Thymus (tissue), 11 donors: ENCODE results near the gene SH3RF3. TPM values are rescaled to one million over a fixed set of nuclear protein-coding genes. Genes with fewer than 3 reads are reported as not detected.
"Not testable (repeated sequence)": the region's sequence is repeated elsewhere in the genome, so short reads cannot be mapped to it uniquely, and the experiment has no call there.

Source experiments
- DNase-seq, 9 donors: peaks; one replicate each; pipeline ENCODE4 v3.0.0-alpha.2; 2013; ENCODE audit warnings: low spot score in 9 of 9, low read depth in 6 of 9, missing footprints in 1 of 9
- H3K27ac ChIP-seq, 2 donors: one replicate each; pipeline ENCODE4 v1.5.1; 2013; ENCODE audit warnings: control low read depth in 1 of 2, low read depth in 1 of 2, low read length in 1 of 2, mild to moderate bottlenecking in 1 of 2, moderate library complexity in 1 of 2
- H3K27me3 ChIP-seq, 2 donors: one replicate each; pipeline ENCODE4 v1.5.1; 2013; ENCODE audit warnings: low read length in 1 of 2; ENCODE audit not compliant: control insufficient read depth in 2 of 2, insufficient read depth in 1 of 2
- H3K36me3 ChIP-seq, 2 donors: one replicate each; pipeline ENCODE4 v1.5.1; 2013; ENCODE audit warnings: low read length in 1 of 2, mild to moderate bottlenecking in 1 of 2, moderate library complexity in 1 of 2; ENCODE audit not compliant: control insufficient read depth in 2 of 2, insufficient read depth in 2 of 2
- H3K4me1 ChIP-seq, 2 donors: one replicate each; pipeline ENCODE4 v1.5.1; 2013; ENCODE audit warnings: low read length in 2 of 2; ENCODE audit not compliant: control insufficient read depth in 2 of 2, insufficient read depth in 2 of 2
- H3K4me3 ChIP-seq, 2 donors: one replicate each; pipeline ENCODE4 v1.5.1; 2013; ENCODE audit warnings: low read length in 2 of 2, control low read depth in 1 of 2, mild to moderate bottlenecking in 1 of 2
- H3K9me3 ChIP-seq, 2 donors: one replicate each; pipeline ENCODE4 v1.5.1; 2013; ENCODE audit warnings: low read length in 1 of 2, mild to moderate bottlenecking in 1 of 2; ENCODE audit not compliant: control insufficient read depth in 2 of 2, insufficient read depth in 1 of 2
- whole genome bisulfite sequencing: extraction: QIAGEN DNeasy Blood & Tissue Kit; methylation state at CpG from one replicate; pipeline ENCODE4 v1.1.7; 2013; 5-methylcytosine and 5-hydroxymethylcytosine counted together
- polyA plus RNA-seq: library from polyadenylated mRNA; stranded (reverse); fragments of 200-250 nt; gene quantifications from one replicate; pipeline ENCODE4 v1.2.3, GENCODE V29; 2013
- total RNA-seq: library from RNA; stranded (reverse); fragments of 120-200 nt; gene quantifications from one replicate; pipeline ENCODE4 v1.2.4, GENCODE V29; 2013
- donor health status: healthy.

SH3RF3 gene
- total and polyA plus RNA-seq, 2 donors = 3.2 to 8.2 TPM

DNA sequence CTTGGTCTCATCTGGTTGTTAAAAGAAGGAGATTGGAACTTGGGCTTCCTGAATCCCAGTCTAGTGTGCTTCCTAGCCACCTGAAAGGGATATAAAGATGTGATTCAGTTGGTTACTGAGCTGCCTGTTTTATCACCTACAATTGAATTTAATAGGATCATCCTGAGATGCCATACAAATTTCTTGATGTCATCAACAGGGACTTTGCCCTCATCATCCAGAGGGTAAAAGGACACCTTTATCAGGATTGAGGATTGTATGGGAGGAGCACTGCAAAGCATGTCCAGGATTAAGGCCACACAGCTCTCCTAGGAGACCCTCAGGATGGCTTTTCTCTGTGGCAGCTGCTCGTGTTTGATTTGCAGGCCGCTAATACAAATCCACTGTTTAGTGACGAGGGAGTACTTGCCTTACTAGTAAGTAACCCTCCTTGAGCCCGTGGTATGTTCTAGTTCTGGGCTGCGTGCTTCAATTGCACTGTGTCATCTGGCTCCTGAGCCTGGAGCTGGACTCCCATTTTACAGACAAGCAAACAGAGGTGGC is 28.6 kb downstream of the SH3RF3 start:
- no peak for DNase-seq
- Histone ChIP-seq H3K27me3 (peaks cover 0 to 4% of the 10 kb centered on the region in 2 donors), H3K4me1 (no peaks in the 10 kb centered on the region), H3K9me3 (no peaks in the 10 kb centered on the region), H3K36me3 (no peaks in the 10 kb centered on the region), H3K27ac (no peak overlapping the region), H3K4me3 (no peak overlapping the region)
- WGBS = 99% methylated on average over 5 of the region's 5 CpGs

DNA sequence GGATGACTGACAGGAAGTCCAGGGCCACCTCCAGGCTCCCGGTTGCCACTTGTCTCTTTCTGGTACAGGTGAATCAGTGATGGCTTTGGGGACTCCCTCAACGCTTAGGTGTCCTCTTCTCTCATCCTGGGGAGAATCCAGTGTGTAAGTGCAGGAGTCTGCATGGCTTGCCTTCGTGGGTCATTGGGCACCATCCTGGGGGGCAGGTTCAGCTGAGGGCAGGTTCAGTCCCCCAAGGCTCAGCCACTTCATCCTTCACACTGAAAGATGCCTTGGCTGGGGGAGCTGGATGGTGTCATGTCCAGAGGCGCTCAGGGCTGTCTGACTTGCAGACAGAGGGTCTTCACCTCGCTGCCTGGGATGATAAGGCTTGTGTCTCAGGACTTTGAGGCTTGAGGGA is 29.2 kb downstream of the SH3RF3 start:
- WGBS = 94% methylated on average over 5 of the region's 5 CpGs
- DNase-seq = no peak

DNA sequence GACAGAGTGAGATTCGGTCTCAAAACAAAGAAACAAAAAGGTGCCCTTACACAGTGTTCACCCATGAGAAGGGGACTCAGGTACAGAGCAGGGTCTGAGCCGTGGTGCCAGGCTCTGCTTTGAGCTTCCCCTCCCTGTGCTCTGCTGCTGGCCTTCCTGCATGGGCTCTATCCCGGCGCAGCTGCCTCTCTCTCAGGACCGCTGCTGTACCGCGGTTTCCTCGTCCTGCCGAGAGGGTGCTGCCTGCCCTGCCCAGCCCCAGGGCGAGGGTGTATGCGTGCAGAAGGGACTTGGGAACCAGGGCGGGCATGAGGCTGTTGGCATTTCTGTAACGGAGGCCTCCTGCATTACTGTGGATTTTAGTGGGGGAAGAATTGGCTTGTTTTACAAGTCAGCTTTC is 30.1 kb downstream of the SH3RF3 start:
- no peak for DNase-seq
- 95% methylated on average over 13 of the region's 13 CpGs for WGBS

More for the DNA sequence above, 29.2 kb downstream of the SH3RF3 start:
- no peaks in the 10 kb centered on the region for H3K36me3 ChIP-seq
- no peak overlapping the region for H3K4me3 ChIP-seq
- peaks cover 0 to 4% of the 10 kb centered on the region in 2 donors for H3K27me3 ChIP-seq
- H3K27ac ChIP-seq = no peak overlapping the region
- no peaks in the 10 kb centered on the region for H3K9me3 ChIP-seq
- H3K4me1 ChIP-seq = no peaks in the 10 kb centered on the region

DNA sequence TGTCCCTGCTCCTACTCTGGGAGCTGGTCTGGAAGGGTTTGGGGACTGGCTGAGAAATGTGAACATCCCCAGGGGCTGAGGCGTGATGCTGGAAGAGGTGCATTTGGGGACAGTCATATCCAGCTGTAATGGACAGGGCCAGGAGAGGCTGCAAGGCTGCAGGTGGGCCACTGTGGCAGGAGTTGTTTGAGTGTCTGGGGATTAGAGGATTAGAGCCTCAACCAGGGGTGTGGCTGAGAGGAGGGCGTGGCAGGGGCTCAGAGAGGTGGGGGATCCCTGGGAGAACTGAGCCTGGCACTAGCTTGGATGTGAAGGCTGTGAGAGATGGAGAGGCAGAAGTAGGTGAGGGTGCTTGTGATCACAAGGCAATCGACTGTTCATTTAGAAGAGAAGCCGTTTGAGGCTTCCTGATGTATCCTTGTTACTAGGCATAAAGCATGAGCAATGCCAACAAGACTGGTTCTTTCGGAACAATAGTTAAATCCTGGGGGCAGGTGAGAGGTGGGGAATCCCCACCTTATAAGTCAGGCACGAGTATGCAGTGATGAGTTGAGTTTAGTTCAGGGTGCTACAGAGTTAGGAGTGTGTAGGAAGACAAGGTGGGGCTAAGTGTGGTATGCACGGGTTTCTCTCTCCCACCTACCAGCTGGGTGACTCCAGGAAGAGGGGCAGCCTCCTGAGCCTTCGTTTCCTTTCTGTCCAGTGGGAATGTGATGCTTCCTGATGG is 31.9 kb downstream of the SH3RF3 start:
- Histone ChIP-seq H3K27me3 (peaks cover 0 to 4% of the 10 kb centered on the region in 2 donors), H3K4me3 (no peak overlapping the region), H3K27ac (no peak overlapping the region), H3K4me1 (no peaks in the 10 kb centered on the region), H3K36me3 (no peaks in the 10 kb centered on the region), H3K9me3 (no peaks in the 10 kb centered on the region)
- WGBS = 87% methylated on average over 8 of the region's 8 CpGs
- no peak for DNase-seq

More for the DNA sequence above, 30.1 kb downstream of the SH3RF3 start:
- H3K4me3 ChIP-seq = no peak overlapping the region
- H3K27ac ChIP-seq = no peak overlapping the region
- H3K27me3 ChIP-seq = peaks cover 0 to 4% of the 10 kb centered on the region in 2 donors
- no peaks in the 10 kb centered on the region for H3K36me3 ChIP-seq
- no peaks in the 10 kb centered on the region for H3K4me1 ChIP-seq
- H3K9me3 ChIP-seq = no peaks in the 10 kb centered on the region

DNA sequence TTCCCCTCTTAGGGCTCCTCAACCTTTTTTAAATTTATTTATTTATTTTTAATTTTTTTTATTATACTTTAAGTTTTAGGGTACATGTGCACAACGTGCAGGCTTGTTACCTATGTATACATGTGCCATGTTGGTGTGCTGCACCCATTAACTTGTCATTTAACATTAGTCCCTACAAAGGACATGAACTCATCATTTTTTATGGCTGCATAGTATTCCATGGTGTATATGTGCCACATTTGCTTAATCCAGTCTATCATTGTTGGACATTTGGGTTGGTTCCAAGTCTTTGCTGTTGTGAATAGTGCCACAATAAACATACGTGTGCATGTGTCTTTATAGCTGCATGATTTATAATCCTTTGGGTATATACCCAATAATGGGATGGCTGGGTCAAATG is 33.4 kb downstream of the SH3RF3 start:
- WGBS = 92% methylated on average over 2 of the region's 2 CpGs
- not testable (repeated sequence) for H3K27me3 ChIP-seq, H3K36me3 ChIP-seq, H3K4me3 ChIP-seq, H3K4me1 ChIP-seq, H3K9me3 ChIP-seq, DNase-seq, H3K27ac ChIP-seq

DNA sequence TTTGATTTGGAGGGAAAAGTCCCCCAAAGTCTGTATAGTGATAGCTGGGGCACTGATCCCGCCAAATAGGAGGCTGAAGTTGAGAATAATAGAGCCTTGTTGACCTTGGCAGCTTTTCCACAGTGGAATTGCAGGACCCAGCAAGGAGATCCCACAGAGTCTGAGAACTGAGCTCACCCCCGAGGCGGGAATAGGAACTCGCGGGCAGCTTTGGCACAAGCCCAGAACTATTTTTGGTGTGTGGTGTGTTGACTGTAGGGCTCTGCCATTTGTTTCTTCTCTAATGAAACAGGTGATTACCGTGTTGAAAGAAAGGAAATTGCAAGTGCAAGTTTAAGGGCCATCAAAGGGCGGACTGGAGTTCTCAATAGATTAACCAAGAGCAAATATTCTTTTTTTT is 34.0 kb downstream of the SH3RF3 start:
- H3K27me3 ChIP-seq = peaks cover 0 to 4% of the 10 kb centered on the region in 2 donors
- no peaks in the 10 kb centered on the region for H3K36me3 ChIP-seq
- H3K4me3 ChIP-seq = no peak overlapping the region
- no peaks in the 10 kb centered on the region for H3K4me1 ChIP-seq
- DNase-seq = no peak
- no peak overlapping the region for H3K27ac ChIP-seq
- no peaks in the 10 kb centered on the region for H3K9me3 ChIP-seq
- WGBS = 55% methylated on average over 7 of the region's 7 CpGs

DNA sequence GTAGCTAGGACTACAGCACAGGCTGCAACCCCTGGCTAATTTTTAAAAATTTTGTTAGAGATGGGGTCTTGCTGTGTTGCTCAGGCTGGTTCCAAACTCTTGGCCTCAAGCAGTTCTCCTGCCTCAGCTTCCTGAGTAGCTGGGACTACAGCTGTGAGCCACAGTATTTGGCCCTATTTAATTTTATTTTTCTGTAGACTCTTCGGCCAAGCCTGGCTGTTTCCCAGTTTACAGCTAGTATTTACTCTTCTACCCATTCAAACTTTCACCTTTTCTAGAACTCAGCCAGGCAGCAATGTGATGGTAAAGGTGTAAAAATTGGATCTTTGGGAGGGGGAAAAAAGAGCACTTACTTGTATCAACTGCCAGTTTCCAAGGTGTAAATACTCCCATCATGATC is 35.3 kb downstream of the SH3RF3 start:
- H3K36me3 ChIP-seq = no peaks in the 10 kb centered on the region
- H3K4me3 ChIP-seq = no peak overlapping the region
- H3K27ac ChIP-seq = no peak overlapping the region
- no peaks in the 10 kb centered on the region for H3K9me3 ChIP-seq
- WGBS = 95% methylated on average over 1 of the region's 1 CpG
- DNase-seq = no peak
- no peaks in the 10 kb centered on the region for H3K4me1 ChIP-seq
- H3K27me3 ChIP-seq = peaks cover 0 to 7% of the 10 kb centered on the region in 2 donors

DNA sequence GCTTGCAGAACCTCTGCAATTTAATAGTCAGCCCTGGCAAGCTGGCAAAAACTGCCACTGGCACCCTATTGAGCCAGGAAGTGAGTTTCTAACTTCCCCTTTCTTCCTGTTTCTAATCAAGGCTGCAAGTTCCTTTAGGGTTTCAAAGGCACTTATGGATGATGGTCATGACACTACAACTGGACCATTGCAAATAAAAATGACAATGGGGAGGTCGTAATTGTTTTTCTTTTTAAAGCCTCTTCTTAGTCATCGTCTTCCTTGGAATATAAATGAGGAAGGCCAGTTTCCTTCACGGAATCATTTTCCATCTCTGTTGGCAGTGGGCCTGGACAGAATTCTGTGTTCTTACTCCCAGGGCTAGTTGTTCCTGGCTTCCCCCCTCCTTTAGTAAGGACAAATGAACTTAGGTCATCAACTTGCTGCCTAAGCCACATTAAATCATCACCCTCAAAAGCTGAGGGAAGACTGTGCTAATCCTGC is 35.8 kb downstream of the SH3RF3 start:
- no peak for DNase-seq
- H3K9me3 ChIP-seq = no peaks in the 10 kb centered on the region
- H3K4me1 ChIP-seq = no peaks in the 10 kb centered on the region
- 88% methylated on average over 3 of the region's 3 CpGs for WGBS
- H3K36me3 ChIP-seq = no peaks in the 10 kb centered on the region
- H3K27ac ChIP-seq = no peak overlapping the region
- peaks cover 0 to 7% of the 10 kb centered on the region in 2 donors for H3K27me3 ChIP-seq
- H3K4me3 ChIP-seq = no peak overlapping the region

DNA sequence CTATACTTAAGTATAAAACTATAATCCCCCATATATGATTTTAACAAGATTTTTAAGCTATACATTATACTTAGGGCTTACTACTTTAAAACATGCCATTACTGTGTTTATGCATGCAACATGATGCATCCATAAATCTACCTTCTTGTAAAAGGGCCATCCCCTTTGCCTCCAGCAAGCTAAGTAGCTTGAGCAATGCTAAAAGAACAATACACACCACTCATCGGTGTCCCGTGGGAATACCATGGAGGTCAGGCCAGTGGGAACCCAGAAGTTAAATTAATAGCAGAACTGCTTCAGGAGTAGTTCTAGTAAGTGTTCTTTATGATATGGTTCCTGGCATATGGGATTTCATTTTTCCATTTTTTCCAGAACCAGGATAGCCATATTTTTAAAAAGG is 37.8 kb downstream of the SH3RF3 start:
- Histone ChIP-seq H3K36me3 (no peaks in the 10 kb centered on the region), H3K27ac (no peak overlapping the region), H3K4me3 (no peak overlapping the region), H3K9me3 (no peaks in the 10 kb centered on the region), H3K4me1 (no peaks in the 10 kb centered on the region), H3K27me3 (peaks cover 0 to 15% of the 10 kb centered on the region in 2 donors)
- 98% methylated on average over 2 of the region's 2 CpGs for WGBS
- no peak for DNase-seq
